Esophagus squamous epithelium (tissue), 5 donors: ENCODE results near the gene NELL1. TPM values are rescaled to one million over a fixed set of nuclear protein-coding genes. Genes with fewer than 3 reads are reported as not detected.

Source experiments
- DNase-seq: peaks from one replicate; lab custom pipeline; 2025; lab: John Stamatoyannopoulos, UW
- H3K27ac ChIP-seq, 4 donors: fragments of 200-600 bp; sonication (generic); one replicate each; pipeline ENCODE4 v1.5.1; 2016 to 2019; ENCODE audit warnings: mild to moderate bottlenecking in 1 of 4
- H3K27me3 ChIP-seq, 4 donors: fragments of 200-600 bp; sonication (generic); 1 replicate in 3 of 4; 2 replicates in 1 of 4; pipeline versions ENCODE4 v1.5.1 to v1.6.0; 2017 to 2021; ENCODE audit warnings: antibody characterized with exemption in 1 of 4
- H3K36me3 ChIP-seq, 3 donors: fragments of 200-600 bp; sonication (generic); one replicate each; pipeline ENCODE4 v1.5.1; 2016 to 2019
- H3K4me1 ChIP-seq, 3 donors: fragments of 200-600 bp; sonication (generic); one replicate each; pipeline ENCODE4 v1.5.1; 2017 to 2019
- H3K4me3 ChIP-seq, 4 donors: fragments of 200-600 bp; sonication (generic); 1 replicate in 3 of 4; 2 replicates in 1 of 4; pipeline ENCODE4 v1.5.1; 2016 to 2019; ENCODE audit warnings: mild to moderate bottlenecking in 2 of 4, moderate library complexity in 1 of 4
- H3K9me3 ChIP-seq, 3 donors: fragments of 200-600 bp; sonication (generic); one replicate each; pipeline ENCODE4 v1.5.1; 2016 to 2019
- CTCF ChIP-seq, 6 experiments: fragments of 450-650 bp in 4 of 6; fragments of 200-600 bp in 2 of 6; sonication (generic) in 2 of 6; IDR thresholded peaks; one replicate each; pipeline ENCODE4 v1.5.1; 2016 to 2019; ENCODE audit warnings: antibody characterized with exemption in 6 of 6, mild to moderate bottlenecking in 4 of 6, moderate library complexity in 4 of 6
- POLR2A ChIP-seq, 4 donors: fragments of 450-650 bp; IDR thresholded peaks; one replicate each; pipeline ENCODE4 v1.6.1; 2017; ENCODE audit warnings: antibody characterized with exemption in 4 of 4, mild to moderate bottlenecking in 4 of 4, moderate library complexity in 3 of 4
- WGBS, 2 donors: methylation state at CpG; one replicate each; pipeline ENCODE4 v1.1.5; 2018; 5-methylcytosine and 5-hydroxymethylcytosine counted together
- intact Hi-C: fragments of 100-400 bp; cut with DNase I; formaldehyde crosslinking; loops from one replicate; pipeline ENCODE4 v1.15.0; 2022
- total RNA-seq, 4 donors: library from RNA; depleted of rRNA; stranded (reverse); fragments of >200 nt; gene quantifications; one replicate each; pipeline ENCODE4 v1.1.0, GENCODE V29; 2016
- donor health status: DM: yes; HTN: yes; CAD: no.

Gene NELL1
- total RNA-seq, 4 donors from 2014 or later = 1.5 TPM; not detected in 3

GRCh38 chr11:21567645-21568290 is 898.4 kb downstream of the NELL1 start:
- intact Hi-C loops = no loop called here

GRCh38 chr11:21572210-21572609 is 902.8 kb downstream of the NELL1 start:
- Histone ChIP-seq H3K27ac (no peak overlapping the region), H3K4me1 (peaks cover 0 to 10% (median 0%) of the 10 kb centered on the region in 3 donors), H3K27me3 (no peaks in the 10 kb centered on the region), H3K36me3 (no peaks in the 10 kb centered on the region), H3K4me3 (no peak overlapping the region), H3K9me3 (no peaks in the 10 kb centered on the region)
- 50 to 60% methylated on average over 1 of the region's 1 CpG for WGBS, 2 donors
- intact Hi-C loops = no loop called here
- TF ChIP-seq CTCF (IDR thresholded peaks at IDR 0.05) (no peak), POLR2A (IDR thresholded peaks at IDR 0.05) (no peak)
- no peak for DNase-seq

More at GRCh38 chr11:21567645-21568290, 898.4 kb downstream of the NELL1 start:
- Histone ChIP-seq H3K27ac (no peak overlapping the region), H3K27me3 (peaks cover 0 to 7% (median 0%) of the 10 kb centered on the region in 4 donors), H3K4me3 (no peak overlapping the region), H3K4me1 (peaks cover 0 to 12% (median 0%) of the 10 kb centered on the region in 3 donors), H3K36me3 (no peaks in the 10 kb centered on the region), H3K9me3 (no peaks in the 10 kb centered on the region)
- no peak for DNase-seq
- no peak for TF ChIP-seq POLR2A (IDR thresholded peaks at IDR 0.05)
- no peak for TF ChIP-seq CTCF (IDR thresholded peaks at IDR 0.05)
- 43 to 47% methylated on average over 3 of the region's 3 CpGs for WGBS, 2 donors

GRCh38 chr11:21582791-21583190 is 913.4 kb downstream of the NELL1 start:
- no peak overlapping the region for H3K4me3 ChIP-seq
- no peak overlapping the region for H3K27ac ChIP-seq
- DNase-seq = no peak
- intact Hi-C loops = no loop called here
- WGBS, 2 donors = 55 to 79% methylated on average over 1 of the region's 1 CpG
- H3K27me3 ChIP-seq = no peaks in the 10 kb centered on the region
- no peaks in the 10 kb centered on the region for H3K4me1 ChIP-seq
- TF ChIP-seq POLR2A (IDR thresholded peaks at IDR 0.05) = no peak
- TF ChIP-seq CTCF (IDR thresholded peaks at IDR 0.05) = no peak
- no peaks in the 10 kb centered on the region for H3K9me3 ChIP-seq
- H3K36me3 ChIP-seq = no peaks in the 10 kb centered on the region

GRCh38 chr11:21588754-21589153 is 919.4 kb downstream of the NELL1 start:
- DNase-seq = no peak
- H3K27ac ChIP-seq = no peak overlapping the region
- H3K9me3 ChIP-seq = no peaks in the 10 kb centered on the region
- 7 to 10% methylated on average over 2 of the region's 2 CpGs for WGBS, 2 donors
- H3K27me3 ChIP-seq = no peaks in the 10 kb centered on the region
- TF ChIP-seq POLR2A (IDR thresholded peaks at IDR 0.05) = no peak
- no peak for TF ChIP-seq CTCF (IDR thresholded peaks at IDR 0.05)
- intact Hi-C loops = no loop called here
- H3K4me1 ChIP-seq = no peaks in the 10 kb centered on the region
- H3K4me3 ChIP-seq = no peak overlapping the region
- H3K36me3 ChIP-seq = no peaks in the 10 kb centered on the region

- no peak for TF ChIP-seq POLR2A (IDR thresholded peaks at IDR 0.05)
- TF ChIP-seq CTCF (IDR thresholded peaks at IDR 0.05) = no peak
- no peak overlapping the region for H3K27ac ChIP-seq
- no peak for DNase-seq
- no peaks in the 10 kb centered on the region for H3K9me3 ChIP-seq
- H3K36me3 ChIP-seq = no peaks in the 10 kb centered on the region
- H3K4me1 ChIP-seq = no peaks in the 10 kb centered on the region
- no peak overlapping the region for H3K4me3 ChIP-seq
- WGBS, 2 donors = 82 to 93% methylated on average over 1 of the region's 1 CpG
- no peaks in the 10 kb centered on the region for H3K27me3 ChIP-seq
- intact Hi-C loops = no loop called here
These were observed 933.3 kb downstream of the NELL1 start for GRCh38 chr11:21602699-21603098.
